Urothelium cell line (cell line): ENCODE results near the gene RPRD1A.
"Not testable (repeated sequence)": the region's sequence is repeated elsewhere in the genome, so short reads cannot be mapped to it uniquely, and the experiment has no call there.

Experiments
- DNase-seq: peaks from one replicate; pipeline ENCODE4 v3.0.0; 2011; ENCODE audit warnings: low spot score, mixed read lengths
- FAIRE-seq: peaks from 2 replicates; lab custom pipeline; 2011; peaks lifted over from hg19 to GRCh38; lab: Jason Lieb, UNC

The RPRD1A gene

GRCh38 chr18:36078751-36079529, 11.6 kb upstream of the RPRD1A start:
- DNase-seq (no peak), FAIRE-seq (no peak)

- not testable (repeated sequence) for FAIRE-seq, DNase-seq
These were observed 10.4 kb upstream of the RPRD1A start for GRCh38 chr18:36077764-36078163.

GRCh38 chr18:36075862-36076587, 8.7 kb upstream of the RPRD1A start:
- FAIRE-seq (no peak), DNase-seq (no peak)

- DNase-seq, result no peak
- no peak for FAIRE-seq
These were observed 7.1 kb upstream of the RPRD1A start for GRCh38 chr18:36074435-36074834.

- no peak for DNase-seq
- no peak for FAIRE-seq
These were observed 6.3 kb upstream of the RPRD1A start for GRCh38 chr18:36073676-36074075.

GRCh38 chr18:36072406-36072805, 5.0 kb upstream of the RPRD1A start:
- not testable (repeated sequence) for DNase-seq, FAIRE-seq

GRCh38 chr18:36066686-36067054, 689 bp downstream of the RPRD1A start:
- FAIRE-seq, result no peak
- no peak for DNase-seq

- FAIRE-seq (no peak), DNase-seq (no peak)
These were observed 1.4 kb downstream of the RPRD1A start for GRCh38 chr18:36066001-36066400.

GRCh38 chr18:36064809-36065079, 2.6 kb downstream of the RPRD1A start:
- FAIRE-seq, result not testable (repeated sequence)

GRCh38 chr18:36064027-36064808, 3.1 kb downstream of the RPRD1A start:
- DNase-seq (no peak), FAIRE-seq (no peak)

More at GRCh38 chr18:36064809-36065079, 2.6 kb downstream of the RPRD1A start:
- DNase-seq, result not testable (repeated sequence)

- FAIRE-seq, result no peak
These were observed 8.7 kb downstream of the RPRD1A start for GRCh38 chr18:36058674-36059073.

GRCh38 chr18:36051760-36052159, 15.6 kb downstream of the RPRD1A start:
- DNase-seq (no peak), FAIRE-seq (no peak)

More at GRCh38 chr18:36058674-36059073, 8.7 kb downstream of the RPRD1A start:
- no peak for DNase-seq

- FAIRE-seq (no peak), DNase-seq (no peak)
These were observed 16.9 kb downstream of the RPRD1A start for GRCh38 chr18:36050479-36050878.

GRCh38 chr18:36047521-36047920, 19.8 kb downstream of the RPRD1A start:
- DNase-seq, result no peak
- no peak for FAIRE-seq

GRCh38 chr18:36046898-36047297, 20.5 kb downstream of the RPRD1A start:
- DNase-seq, result no peak
- FAIRE-seq, result no peak

- no peak for FAIRE-seq
- DNase-seq, result no peak
These were observed 21.9 kb downstream of the RPRD1A start for GRCh38 chr18:36045241-36045991.

- no peak for DNase-seq
- no peak for FAIRE-seq
These were observed 24.2 kb downstream of the RPRD1A start for GRCh38 chr18:36043153-36043552.

GRCh38 chr18:36041146-36041545, 26.2 kb downstream of the RPRD1A start:
- DNase-seq, result no peak
- no peak for FAIRE-seq

- FAIRE-seq, result no peak
These were observed 29.2 kb downstream of the RPRD1A start for GRCh38 chr18:36038102-36038663.

GRCh38 chr18:36035253-36035652, 32.1 kb downstream of the RPRD1A start:
- no peak for FAIRE-seq
- no peak for DNase-seq

More at GRCh38 chr18:36038102-36038663, 29.2 kb downstream of the RPRD1A start:
- no peak for DNase-seq
